Trophoblast cell (in vitro differentiated cells and primary cell): Measurements from ENCODE around the gene HIVEP3.

Experiments
- DNase-seq, 2 donors: peaks; one replicate each; pipeline ENCODE4 v3.0.0-alpha.2; 2016
- H2AFZ ChIP-seq: 2 replicates; pipeline ENCODE4 v1.6.1; 2013; ENCODE audit warnings: low read length, moderate library complexity, mild to moderate bottlenecking; ENCODE audit not compliant: insufficient read depth, poor library complexity
- H2AK5ac ChIP-seq: 2 replicates; pipeline ENCODE4 v1.6.1; 2013; ENCODE audit warnings: mild to moderate bottlenecking, low read length
- H2BK120ac ChIP-seq: 2 replicates; pipeline ENCODE4 v1.6.1; 2013; ENCODE audit warnings: low read length, mild to moderate bottlenecking, moderate library complexity; ENCODE audit not compliant: insufficient read depth, poor library complexity
- H2BK12ac ChIP-seq: 2 replicates; pipeline ENCODE4 v1.6.1; 2013; ENCODE audit warnings: mild to moderate bottlenecking, low read length, moderate library complexity
- H2BK5ac ChIP-seq: 2 replicates; pipeline ENCODE4 v1.6.1; 2013; ENCODE audit warnings: low read length, low read depth, moderate library complexity, mild to moderate bottlenecking; ENCODE audit not compliant: poor library complexity
- H3K14ac ChIP-seq: 2 replicates; pipeline ENCODE4 v1.6.1; 2013; ENCODE audit warnings: mild to moderate bottlenecking, low read length
- H3K18ac ChIP-seq: 2 replicates; pipeline ENCODE4 v1.6.1; 2013; ENCODE audit warnings: mild to moderate bottlenecking, low read length
- H3K23ac ChIP-seq: 2 replicates; pipeline ENCODE4 v1.6.1; 2013; ENCODE audit warnings: low read length
- H3K27ac ChIP-seq: 2 replicates; pipeline ENCODE4 v1.5.1; 2013; ENCODE audit warnings: low read depth, mild to moderate bottlenecking, inconsistent platforms, low read length, moderate library complexity
- H3K27me3 ChIP-seq: 2 replicates; pipeline ENCODE4 v1.6.1; 2013; ENCODE audit warnings: inconsistent platforms, mild to moderate bottlenecking, low read length, moderate library complexity; ENCODE audit not compliant: insufficient read depth
- H3K36me3 ChIP-seq, 2 experiments: 1 replicate in 1 of 2; 2 replicates in 1 of 2; pipeline ENCODE4 v1.6.1; 2013; ENCODE audit warnings: low read length in 2 of 2, mild to moderate bottlenecking in 2 of 2, moderate library complexity in 1 of 2; ENCODE audit not compliant: insufficient read depth in 2 of 2, control insufficient read depth in 1 of 2
- H3K4ac ChIP-seq: 2 replicates; pipeline ENCODE4 v1.6.1; 2013; ENCODE audit warnings: low read depth, mild to moderate bottlenecking, low read length, moderate library complexity
- H3K4me1 ChIP-seq, 2 experiments: 1 replicate in 1 of 2; 2 replicates in 1 of 2; pipeline ENCODE4 v1.6.1; 2013; ENCODE audit warnings: low read length in 2 of 2, mild to moderate bottlenecking in 2 of 2, moderate library complexity in 1 of 2; ENCODE audit not compliant: insufficient read depth in 2 of 2, control insufficient read depth in 1 of 2
- H3K4me2 ChIP-seq: 2 replicates; pipeline ENCODE4 v1.6.1; 2013; ENCODE audit warnings: inconsistent platforms, mild to moderate bottlenecking, low read length, moderate library complexity
- H3K4me3 ChIP-seq: 2 replicates; pipeline ENCODE4 v1.5.1; 2013; ENCODE audit warnings: mild to moderate bottlenecking, low read depth, low read length, inconsistent platforms
- H3K79me1 ChIP-seq: one replicate; pipeline ENCODE4 v1.6.1; 2013; ENCODE audit warnings: low read length
- H3K79me2 ChIP-seq: 2 replicates; pipeline ENCODE4 v1.6.1; 2013; ENCODE audit warnings: low read length, mild to moderate bottlenecking; ENCODE audit not compliant: control insufficient read depth, insufficient read depth, poor library complexity
- H3K9ac ChIP-seq: 2 replicates; pipeline ENCODE4 v1.6.1; 2013; ENCODE audit warnings: mild to moderate bottlenecking, low read length
- H3K9me3 ChIP-seq: 2 replicates; pipeline ENCODE4 v1.6.1; 2013; ENCODE audit warnings: low read depth, mild to moderate bottlenecking, control low read depth, inconsistent platforms, low read length; ENCODE audit not compliant: insufficient read depth
- H4K12ac ChIP-seq: 2 replicates; pipeline ENCODE4 v1.6.1; 2013; ENCODE audit warnings: low read depth, mild to moderate bottlenecking, low read length, moderate library complexity
- H4K8ac ChIP-seq: 2 replicates; pipeline ENCODE4 v1.6.1; 2013; ENCODE audit warnings: low read depth, mild to moderate bottlenecking, low read length, moderate library complexity
- H4K91ac ChIP-seq: one replicate; pipeline ENCODE4 v1.6.1; 2013; ENCODE audit warnings: low read depth, mild to moderate bottlenecking, low read length, moderate library complexity
- WGBS: extraction: QIAGEN DNeasy Blood & Tissue Kit; methylation state at CpG from one replicate; pipeline ENCODE4 v1.1.7; 2013; ENCODE audit warnings: missing lambda C conversion rate; ENCODE audit not compliant: insufficient read length, insufficient coverage; ENCODE audit errors: extremely low coverage; 5-methylcytosine and 5-hydroxymethylcytosine counted together

The HIVEP3 gene

DNA sequence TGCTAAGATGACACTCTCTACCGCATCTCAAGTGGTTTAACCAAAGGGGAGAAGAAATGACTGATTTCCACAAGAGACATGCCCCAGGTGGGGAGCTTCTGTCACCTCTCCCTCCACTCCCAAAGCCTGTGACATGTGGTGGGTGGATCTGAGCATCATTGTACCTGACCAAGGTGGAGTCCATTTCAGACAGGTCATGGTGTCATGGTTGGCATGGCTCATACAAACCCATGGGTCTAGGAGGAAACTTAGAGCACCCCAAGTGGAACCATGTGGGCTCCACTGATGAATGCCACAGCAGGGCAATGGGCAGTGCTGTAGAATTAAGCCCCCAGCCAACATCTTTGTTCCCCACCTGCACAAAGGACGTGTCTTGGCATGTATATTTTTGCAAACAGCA, 302.7 kb downstream of the HIVEP3 start:
- no peak overlapping the region for H2BK12ac ChIP-seq
- no peak overlapping the region for H3K14ac ChIP-seq
- H3K79me1 ChIP-seq = no peaks in the 10 kb centered on the region
- no peaks in the 10 kb centered on the region for H3K27me3 ChIP-seq
- DNase-seq = no peak
- H3K4me2 ChIP-seq = no peak overlapping the region
- no peaks in the 10 kb centered on the region for H3K79me2 ChIP-seq
- H4K8ac ChIP-seq = no peak overlapping the region
- no peak overlapping the region for H3K27ac ChIP-seq
- no peak overlapping the region for H3K4ac ChIP-seq
- WGBS = no CpG with 5 or more reads among the region's 2 CpGs
- no peak overlapping the region for H4K91ac ChIP-seq
- no peak overlapping the region for H2AFZ ChIP-seq
- H3K9me3 ChIP-seq = no peaks in the 10 kb centered on the region
- peaks cover 0 to 2% of the 10 kb centered on the region in 2 experiments for H3K4me1 ChIP-seq
- no peak overlapping the region for H2AK5ac ChIP-seq
- no peak overlapping the region for H3K4me3 ChIP-seq
- H3K23ac ChIP-seq = no peak overlapping the region
- H3K9ac ChIP-seq = no peak overlapping the region
- H3K36me3 ChIP-seq = no peaks in the 10 kb centered on the region
- H2BK120ac ChIP-seq = no peak overlapping the region
- H4K12ac ChIP-seq = no peak overlapping the region
- H2BK5ac ChIP-seq = no peak overlapping the region
- no peak overlapping the region for H3K18ac ChIP-seq

GRCh38 chr1:41615316-41615715, 303.4 kb downstream of the HIVEP3 start:
- WGBS = no CpG with 5 or more reads among the region's 8 CpGs
- DNase-seq = no peak
- Histone ChIP-seq H3K79me1 (no peaks in the 10 kb centered on the region), H4K12ac (no peak overlapping the region), H3K9ac (no peak overlapping the region), H2BK12ac (no peak overlapping the region), H3K4me2 (no peak overlapping the region), H4K91ac (no peak overlapping the region), H3K27ac (no peak overlapping the region), H3K36me3 (no peaks in the 10 kb centered on the region), H2BK120ac (no peak overlapping the region), H3K14ac (no peak overlapping the region), H2AK5ac (no peak overlapping the region), H2BK5ac (no peak overlapping the region), H3K4me1 (peaks cover 0 to 2% of the 10 kb centered on the region in 2 experiments), H3K4me3 (peak overlapping the region; percentile 25), H3K18ac (no peak overlapping the region), H4K8ac (no peak overlapping the region), H3K23ac (no peak overlapping the region), H3K79me2 (no peaks in the 10 kb centered on the region), H3K9me3 (no peaks in the 10 kb centered on the region), H3K27me3 (no peaks in the 10 kb centered on the region), H3K4ac (no peak overlapping the region), H2AFZ (no peak overlapping the region)

DNA sequence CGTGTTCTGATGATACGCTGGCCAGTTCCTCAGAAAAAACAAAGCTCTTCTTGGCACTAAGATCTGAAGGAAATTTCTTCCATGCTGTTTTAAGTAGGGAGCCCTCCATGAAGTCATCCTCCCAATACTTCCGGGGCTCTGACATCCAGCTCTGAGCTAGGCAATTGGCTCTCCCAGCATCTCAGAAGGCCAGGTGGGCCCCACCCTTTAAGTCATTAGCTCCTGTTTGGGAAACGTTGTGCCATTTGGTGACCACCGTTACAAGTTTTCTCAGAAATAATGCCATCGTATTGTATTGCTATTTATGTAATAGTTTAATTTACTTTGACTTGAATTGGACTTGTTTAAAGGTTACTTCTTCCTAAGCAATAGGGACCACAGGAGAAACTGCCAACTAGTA, 303.9 kb downstream of the HIVEP3 start:
- no peaks in the 10 kb centered on the region for H3K79me2 ChIP-seq
- WGBS = no CpG with 5 or more reads among the region's 6 CpGs
- no peak for DNase-seq
- H3K36me3 ChIP-seq = no peaks in the 10 kb centered on the region
- no peak overlapping the region for H2AK5ac ChIP-seq
- no peak overlapping the region for H3K4ac ChIP-seq
- no peak overlapping the region for H3K27ac ChIP-seq
- no peak overlapping the region for H2BK120ac ChIP-seq
- H3K9me3 ChIP-seq = no peaks in the 10 kb centered on the region
- H3K4me1 ChIP-seq = peaks cover 0 to 2% of the 10 kb centered on the region in 2 experiments
- no peak overlapping the region for H4K91ac ChIP-seq
- no peak overlapping the region for H2AFZ ChIP-seq
- H3K9ac ChIP-seq = no peak overlapping the region
- H2BK5ac ChIP-seq = no peak overlapping the region
- no peak overlapping the region for H3K18ac ChIP-seq
- no peak overlapping the region for H3K4me3 ChIP-seq
- H3K23ac ChIP-seq = no peak overlapping the region
- no peaks in the 10 kb centered on the region for H3K27me3 ChIP-seq
- H3K79me1 ChIP-seq = no peaks in the 10 kb centered on the region
- H2BK12ac ChIP-seq = no peak overlapping the region
- H4K8ac ChIP-seq = no peak overlapping the region
- H3K4me2 ChIP-seq = no peak overlapping the region
- no peak overlapping the region for H4K12ac ChIP-seq
- H3K14ac ChIP-seq = no peak overlapping the region

- Histone ChIP-seq H3K23ac (no peak overlapping the region), H3K4me1 (peaks cover 0 to 2% of the 10 kb centered on the region in 2 experiments), H3K79me2 (no peaks in the 10 kb centered on the region), H3K9ac (no peak overlapping the region), H3K79me1 (no peaks in the 10 kb centered on the region), H3K4ac (no peak overlapping the region), H3K27ac (no peak overlapping the region), H3K27me3 (no peaks in the 10 kb centered on the region), H3K4me3 (no peak overlapping the region), H3K4me2 (no peak overlapping the region), H2BK120ac (no peak overlapping the region), H2AK5ac (no peak overlapping the region), H2AFZ (no peak overlapping the region), H3K9me3 (peaks cover 2% of the 10 kb centered on the region), H2BK12ac (no peak overlapping the region), H3K14ac (no peak overlapping the region), H3K18ac (no peak overlapping the region), H4K8ac (no peak overlapping the region), H4K12ac (no peak overlapping the region), H2BK5ac (no peak overlapping the region), H4K91ac (no peak overlapping the region), H3K36me3 (no peaks in the 10 kb centered on the region)
- DNase-seq = peak in 1 of 2 donors; percentile 55
- WGBS = no CpG with 5 or more reads among the region's 10 CpGs
These were observed 304.8 kb downstream of the HIVEP3 start for GRCh38 chr1:41613689-41614574.
